Measurements from ENCODE around the gene IRAK1.

DNA sequence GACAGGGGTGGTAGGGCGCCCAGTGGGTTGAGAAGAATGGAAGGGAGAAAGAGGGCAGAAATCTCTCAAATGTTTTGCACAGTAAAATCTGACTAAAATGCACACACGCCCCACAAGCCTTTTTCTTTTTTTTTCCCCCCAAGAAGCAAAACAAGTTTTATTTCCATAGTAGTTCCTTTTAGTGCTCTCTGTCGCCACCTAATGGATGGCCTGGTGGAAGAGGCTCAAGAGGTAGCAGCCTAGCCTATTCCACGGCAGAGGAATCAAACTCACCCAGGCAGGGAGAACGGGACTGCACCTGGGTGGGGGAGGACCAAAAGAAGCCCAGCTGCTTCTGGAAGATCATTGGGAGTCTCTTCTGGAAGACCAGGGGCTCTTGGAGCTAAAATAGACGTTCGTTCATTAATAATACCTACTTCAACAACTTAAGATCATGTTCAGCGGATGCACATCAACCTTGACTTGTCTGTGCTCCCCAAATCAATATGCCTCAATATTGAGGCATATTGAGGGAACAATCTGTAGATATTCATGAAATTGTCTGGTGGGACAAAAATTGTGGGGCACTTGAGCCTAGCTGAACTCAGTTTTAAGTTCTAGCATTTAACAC, 31.6 kb upstream of the IRAK1 start:
- peak; percentile 85 for TF ChIP-seq CTCF (conservative IDR thresholded peaks at IDR 0.05; ENCODE audit: low read depth, low read length)
- no peak for TF ChIP-seq EZH2 (IDR thresholded peaks at IDR 0.05; ENCODE audit: borderline replicate concordance, low read depth, low read length, poor library complexity, severe bottlenecking)
